ENCODE data around the gene ANXA2. TPM values are rescaled to one million over a fixed set of nuclear protein-coding genes. Genes with fewer than 3 reads are reported as not detected.
"Not testable (repeated sequence)": the region's sequence is repeated elsewhere in the genome, so short reads cannot be mapped to it uniquely, and the experiment has no call there.

The ANXA2 gene
- total RNA-seq, 1 experiment from 2014 or later, result 436 TPM

- no peak for DNase-seq (ENCODE audit: low read depth, low spot score)
Observed at GRCh38 chr15:60414016-60414682, 16.4 kb upstream of the ANXA2 start.

GRCh38 chr15:60413231-60413824, 15.5 kb upstream of the ANXA2 start:
- no peak for DNase-seq (ENCODE audit: low read depth, low spot score)
- in situ Hi-C loops (cut with HindIII; ENCODE audit: low pct_unique_long_range_greater_than_20kb, low sequenced_read_pairs), result no loop called here

More at GRCh38 chr15:60414016-60414682, 16.4 kb upstream of the ANXA2 start:
- in situ Hi-C loops (cut with HindIII; ENCODE audit: low pct_unique_long_range_greater_than_20kb, low sequenced_read_pairs), result no loop called here

GRCh38 chr15:60412807-60413206, 15.0 kb upstream of the ANXA2 start:
- DNase-seq (ENCODE audit: low read depth, low spot score); in situ Hi-C loops (cut with HindIII; ENCODE audit: low pct_unique_long_range_greater_than_20kb, low sequenced_read_pairs): not testable (repeated sequence)

DNA sequence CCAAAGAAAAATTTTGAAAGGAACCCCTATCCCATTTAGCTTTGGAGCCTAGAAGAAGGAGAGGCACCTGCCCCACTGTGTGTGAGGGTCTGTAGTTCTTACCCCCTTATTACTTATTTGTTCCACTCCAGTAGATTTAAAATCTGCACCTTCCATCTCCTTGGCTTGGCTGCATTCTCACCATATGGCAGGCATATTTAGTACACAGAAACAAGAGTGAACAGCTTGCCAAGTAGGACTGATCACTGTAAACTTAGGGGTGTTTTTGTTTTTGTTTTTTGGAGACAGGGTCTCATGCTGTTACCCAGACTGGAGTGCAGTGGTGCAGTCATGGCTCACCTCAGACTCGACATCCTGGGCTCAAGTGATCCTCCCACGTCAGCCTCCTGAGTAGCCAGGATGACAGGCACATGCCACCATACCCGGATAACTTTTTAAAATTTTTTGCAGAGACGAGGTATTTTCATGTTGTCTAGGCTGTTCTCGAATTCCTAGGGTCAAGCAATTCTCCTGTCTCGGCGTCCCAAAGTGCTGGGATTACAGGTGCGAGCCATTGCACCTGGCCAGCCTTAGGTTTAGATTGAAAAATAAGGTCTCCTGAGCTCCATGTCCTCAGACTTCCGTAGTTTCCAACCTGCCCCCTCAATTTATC, 14.1 kb upstream of the ANXA2 start:
- in situ Hi-C loops (cut with HindIII; ENCODE audit: low pct_unique_long_range_greater_than_20kb, low sequenced_read_pairs), result no loop called here

DNA sequence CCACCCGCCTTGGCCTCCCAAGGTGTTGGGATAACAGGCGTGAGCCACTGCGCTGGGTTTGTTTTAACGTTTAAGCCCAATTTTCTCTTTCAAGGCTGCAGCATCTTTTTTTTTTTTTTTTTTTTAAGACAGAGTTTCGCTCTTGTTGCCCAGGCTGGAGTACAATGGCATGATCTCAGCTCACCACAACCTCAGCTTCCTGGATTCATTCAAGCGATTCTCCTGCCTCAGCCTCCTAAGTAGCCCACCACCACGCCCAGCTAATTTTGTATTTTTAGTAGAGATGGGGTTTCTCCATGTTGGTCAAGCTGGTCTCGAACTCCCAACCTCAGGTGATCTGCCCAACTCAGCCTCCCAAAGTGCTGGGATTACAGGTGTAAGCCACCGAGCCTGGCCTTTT, 12.6 kb upstream of the ANXA2 start:
- in situ Hi-C loops (cut with HindIII; ENCODE audit: low pct_unique_long_range_greater_than_20kb, low sequenced_read_pairs); DNase-seq (ENCODE audit: low read depth, low spot score): not testable (repeated sequence)

More for the DNA sequence above, 14.1 kb upstream of the ANXA2 start:
- DNase-seq (ENCODE audit: low read depth, low spot score), result no peak

DNA sequence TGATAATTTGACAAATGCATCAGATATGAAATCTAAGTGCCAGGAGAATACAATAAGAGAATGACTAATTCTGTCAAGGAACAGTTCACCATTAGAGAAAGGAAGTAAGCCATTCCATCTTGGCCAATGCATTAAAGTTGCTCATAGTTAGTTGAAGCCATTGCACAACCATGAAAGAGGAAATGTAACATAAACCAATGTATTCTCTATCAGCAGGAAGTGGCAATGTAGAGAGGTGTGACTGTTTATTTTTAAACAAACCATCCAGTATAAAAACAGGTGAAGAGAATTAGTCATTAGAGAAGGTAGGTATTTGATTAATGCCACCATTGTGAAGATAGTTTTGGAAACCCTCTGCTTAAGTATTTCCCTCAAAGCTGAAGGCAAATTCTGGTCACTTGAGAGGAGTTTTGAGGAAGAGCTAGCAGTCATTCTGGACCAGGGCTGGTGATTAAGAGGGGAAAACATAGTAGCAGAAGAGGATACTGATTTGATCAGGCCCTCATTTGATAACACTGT, 10.7 kb upstream of the ANXA2 start:
- DNase-seq (ENCODE audit: low read depth, low spot score), result no peak
- in situ Hi-C loops (cut with HindIII; ENCODE audit: low pct_unique_long_range_greater_than_20kb, low sequenced_read_pairs), result no loop called here

DNA sequence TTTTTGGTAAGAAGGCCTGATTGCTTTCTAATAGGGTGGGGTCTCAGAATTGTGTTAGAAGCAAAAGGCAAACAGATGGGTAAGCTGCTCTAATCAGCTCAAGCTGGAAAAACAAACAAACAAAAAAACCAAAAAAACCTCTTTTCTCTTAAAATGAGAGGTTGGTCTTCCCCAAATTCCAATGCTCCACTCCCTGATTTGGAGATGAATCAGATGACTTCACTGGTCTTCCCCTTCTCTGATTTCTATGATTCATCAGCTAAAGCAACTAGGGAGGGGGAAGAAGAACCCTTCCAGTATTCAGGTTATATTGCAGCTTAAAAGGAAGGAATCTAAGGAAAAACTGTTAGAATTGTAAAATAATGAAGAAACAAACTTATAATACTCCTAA, 9.6 kb upstream of the ANXA2 start:
- DNase-seq (ENCODE audit: low read depth, low spot score), result no peak
- in situ Hi-C loops (cut with HindIII; ENCODE audit: low pct_unique_long_range_greater_than_20kb, low sequenced_read_pairs), result no loop called here

- DNase-seq (ENCODE audit: low read depth, low spot score), result no peak
- in situ Hi-C loops (cut with HindIII; ENCODE audit: low pct_unique_long_range_greater_than_20kb, low sequenced_read_pairs), result no loop called here
Observed at GRCh38 chr15:60406513-60407414, 9.0 kb upstream of the ANXA2 start.

- DNase-seq (ENCODE audit: low read depth, low spot score), result no peak
- in situ Hi-C loops (cut with HindIII; ENCODE audit: low pct_unique_long_range_greater_than_20kb, low sequenced_read_pairs), result no loop called here
Observed at GRCh38 chr15:60405399-60405798, 7.6 kb upstream of the ANXA2 start.

GRCh38 chr15:60404351-60404750, 6.6 kb upstream of the ANXA2 start:
- in situ Hi-C loops (cut with HindIII; ENCODE audit: low pct_unique_long_range_greater_than_20kb, low sequenced_read_pairs); DNase-seq (ENCODE audit: low read depth, low spot score): not testable (repeated sequence)

DNA sequence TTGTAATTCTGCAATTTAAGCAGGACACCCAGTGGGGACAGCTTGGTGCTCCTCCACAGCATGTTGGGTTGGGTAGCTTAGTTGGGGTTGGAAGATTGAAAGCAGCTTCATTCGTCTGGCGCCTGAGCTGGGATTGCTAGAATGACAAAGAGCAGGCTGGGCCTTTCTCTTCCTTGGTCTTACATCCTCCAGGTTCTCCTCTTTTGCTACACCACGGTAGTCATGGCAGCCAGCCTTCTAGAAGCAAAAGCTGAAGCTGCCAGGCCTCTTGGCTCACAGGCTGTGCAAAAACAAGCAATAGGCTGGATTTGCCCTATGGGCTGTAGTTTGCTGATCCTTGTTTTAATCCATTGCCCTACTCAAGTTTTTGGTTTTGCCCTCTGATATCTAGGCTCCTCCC, 3.2 kb upstream of the ANXA2 start:
- in situ Hi-C loops (cut with HindIII; ENCODE audit: low pct_unique_long_range_greater_than_20kb, low sequenced_read_pairs), result no loop called here
- no peak for DNase-seq (ENCODE audit: low read depth, low spot score)

GRCh38 chr15:60399931-60400330, 2.1 kb upstream of the ANXA2 start:
- peak; percentile 25 for DNase-seq (ENCODE audit: low read depth, low spot score)
- in situ Hi-C loops (cut with HindIII; ENCODE audit: low pct_unique_long_range_greater_than_20kb, low sequenced_read_pairs), result no loop called here

DNA sequence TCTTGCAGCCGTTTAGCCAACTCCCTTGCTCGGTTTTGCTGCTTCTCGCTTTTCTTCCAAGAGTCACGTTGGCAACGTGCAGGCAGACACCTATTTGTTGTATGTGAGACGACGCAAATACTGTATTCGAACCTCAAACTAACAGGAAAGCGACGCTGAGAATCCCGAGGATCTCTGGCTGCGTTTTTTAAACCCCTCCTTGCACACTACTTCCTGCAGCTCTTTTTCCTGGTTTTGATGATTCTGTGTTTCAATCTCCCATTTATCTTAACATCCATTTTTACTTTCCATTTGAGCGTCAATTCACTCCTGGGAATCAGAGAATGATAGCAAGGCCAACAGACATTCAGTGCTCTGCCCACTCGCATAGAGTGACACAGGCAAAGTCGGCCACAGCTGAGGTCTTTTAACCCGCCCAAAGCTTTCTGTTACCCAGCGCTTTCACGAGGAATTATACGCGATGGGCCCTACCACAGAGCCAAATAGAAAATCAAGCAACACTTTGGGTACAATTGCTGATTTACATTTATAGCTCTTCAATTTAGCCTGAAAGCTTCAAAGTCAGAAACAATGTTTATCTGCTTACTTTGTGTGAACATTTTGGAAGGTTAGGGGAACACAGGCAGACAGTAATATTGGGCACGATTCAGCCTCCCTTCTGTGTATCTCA, 1.6 kb upstream of the ANXA2 start:
- no peak for DNase-seq (ENCODE audit: low read depth, low spot score)
- in situ Hi-C loops (cut with HindIII; ENCODE audit: low pct_unique_long_range_greater_than_20kb, low sequenced_read_pairs), result no loop called here

DNA sequence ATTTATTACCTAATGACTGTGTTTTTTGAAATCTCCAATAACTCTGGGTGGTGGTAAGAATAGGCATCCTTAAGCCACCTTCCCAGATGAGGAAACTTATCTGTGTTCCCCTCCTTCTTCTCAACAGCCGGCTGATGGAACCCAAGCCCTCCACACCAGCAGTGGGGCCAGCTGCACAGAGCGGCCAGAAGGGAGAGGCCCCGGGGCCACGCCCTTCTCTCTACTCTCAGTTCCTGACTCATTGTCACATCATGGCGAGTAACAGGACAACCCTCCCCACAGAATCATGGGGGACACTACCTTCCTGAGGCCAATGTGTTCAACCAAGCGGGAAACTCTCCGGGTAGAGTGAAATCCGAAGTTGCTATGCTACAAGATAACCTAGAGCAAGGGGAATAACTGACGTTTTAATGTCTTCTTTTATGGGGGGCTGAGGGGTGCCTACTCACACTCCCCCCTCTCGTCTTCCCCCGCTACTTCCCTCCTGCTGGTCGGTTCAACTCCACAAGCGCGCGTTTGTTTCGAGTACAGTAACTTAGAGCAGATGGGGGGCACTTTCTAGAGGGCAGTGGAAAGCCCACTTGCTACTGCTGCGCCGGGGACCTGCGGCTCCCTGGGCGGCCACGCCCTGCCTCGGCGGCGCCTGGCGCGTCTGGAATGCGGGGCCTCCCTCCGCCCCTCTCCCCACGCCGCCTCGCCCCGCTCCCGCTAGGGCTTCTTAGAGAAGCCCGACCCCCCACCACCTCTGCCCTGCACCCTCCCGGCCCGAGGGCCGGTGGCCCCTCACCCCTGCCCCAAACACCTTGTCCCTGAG, 621 bp downstream of the ANXA2 start:
- peak; percentile 50 for DNase-seq (ENCODE audit: low read depth, low spot score)
- in situ Hi-C loops (cut with HindIII; ENCODE audit: low pct_unique_long_range_greater_than_20kb, low sequenced_read_pairs), result no loop called here

- in situ Hi-C loops (cut with HindIII; ENCODE audit: low pct_unique_long_range_greater_than_20kb, low sequenced_read_pairs), result no loop called here
- no peak for DNase-seq (ENCODE audit: low read depth, low spot score)
Observed at GRCh38 chr15:60396560-60396957, 1.2 kb downstream of the ANXA2 start.

GRCh38 chr15:60396100-60396499, 1.7 kb downstream of the ANXA2 start:
- no peak for DNase-seq (ENCODE audit: low read depth, low spot score)
- in situ Hi-C loops (cut with HindIII; ENCODE audit: low pct_unique_long_range_greater_than_20kb, low sequenced_read_pairs), result no loop called here
